ENCODE results near the gene URB1. TPM values are rescaled to one million over a fixed set of nuclear protein-coding genes. Genes with fewer than 3 reads are reported as not detected.
A peak's percentile ranks its signal among the peaks of the same experiment; 100 is the strongest.

URB1 gene
- total and polyA plus RNA-seq, 9 of the 15 experiments (the other 6 are each of a cell fraction or from before 2014, with no cell fraction given): 0.97 to 53.6 (median 21.5) TPM

DNA sequence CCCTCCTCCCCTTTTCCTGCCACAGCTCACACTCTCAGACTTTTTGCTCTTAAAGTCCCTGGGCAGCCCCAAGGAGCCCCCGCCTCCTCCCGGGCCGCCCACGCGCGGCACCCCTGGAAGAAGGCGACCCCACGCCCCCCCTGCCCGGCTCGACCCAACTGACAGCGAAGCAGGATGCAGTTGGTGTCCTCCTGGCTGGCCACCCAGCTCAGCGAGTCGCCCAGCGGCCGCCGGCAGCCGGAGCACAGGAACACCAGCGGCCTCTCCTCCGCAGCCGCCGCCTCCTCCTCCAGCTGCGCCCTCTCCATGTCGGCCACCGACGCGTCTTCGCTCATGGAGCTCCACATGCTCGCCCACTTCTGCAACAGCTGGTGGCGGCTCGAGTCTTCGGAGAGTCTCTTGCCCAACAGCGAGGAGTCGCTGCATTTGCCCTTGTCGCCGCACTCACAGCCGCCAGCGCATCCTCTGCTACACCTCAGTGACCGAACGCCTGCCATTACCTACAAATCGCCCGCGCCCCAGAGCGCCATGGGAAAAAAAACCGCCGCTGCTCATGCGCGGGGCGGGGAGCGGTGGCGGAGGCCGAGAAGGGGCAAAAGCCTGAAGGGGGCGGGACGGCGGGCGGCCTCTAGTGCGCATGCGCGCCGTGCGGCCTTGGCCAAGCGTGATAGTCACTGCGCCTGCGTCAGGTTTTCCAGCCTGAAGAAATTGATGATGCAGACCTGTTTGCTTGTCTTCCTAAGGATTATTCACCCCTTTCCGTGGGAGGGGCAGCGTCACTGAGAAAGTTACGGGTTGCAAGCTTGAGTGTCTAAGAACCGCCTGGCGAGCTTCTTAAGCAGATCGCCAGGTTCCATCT is 114.1 kb downstream of the URB1 start, which contains the start of gene MIS18A (continued):
- TF ChIP-seq ZFPM2 (CRISPR knock-in tag; IDR thresholded peaks at IDR 0.05) (no peak), SMARCB1 (IDR thresholded peaks at IDR 0.05; ENCODE audit: insufficient read length, low read depth) (no peak), SMARCC2 (IDR thresholded peaks at IDR 0.05; ENCODE audit: low read depth) (no peak), POLR2AphosphoS5 (IDR thresholded peaks at IDR 0.05; ENCODE audit: control insufficient read depth, insufficient read depth, low read depth, low read length) (peak; percentile 79; the same call in 1 of the 2 replicates), RBM22 (IDR thresholded peaks at IDR 0.05; ENCODE audit: low read depth, low read length, poor library complexity, severe bottlenecking) (no peak), ZNF584 (CRISPR knock-in tag; IDR thresholded peaks at IDR 0.05; ENCODE audit: low read depth) (no peak), NFXL1 (CRISPR knock-in tag; IDR thresholded peaks at IDR 0.05) (no peak), FOXK2 (conservative IDR thresholded peaks at IDR 0.05 in 1 of 2, IDR thresholded peaks at IDR 0.05 in 1 of 2; ENCODE audit: low read depth in 2 of 2) (peak in 1 of 2 experiments; percentile 64; a peak in 3 of 4 replicates), ZNF354B (CRISPR knock-in tag; IDR thresholded peaks at IDR 0.05) (no peak), BMI1 (IDR thresholded peaks at IDR 0.05; ENCODE audit: low read length) (no peak), RHOXF2B (CRISPR knock-in tag; conservative IDR thresholded peaks at IDR 0.05) (no peak), PCBP1 (IDR thresholded peaks at IDR 0.05; ENCODE audit: low read depth, low read length, poor library complexity, severe bottlenecking) (no peak), POLR2H (tag; IDR thresholded peaks at IDR 0.05; ENCODE audit: low read depth) (peak; percentile 15; the same call in 1 of the 2 replicates)
- TF ChIP-seq, protein P1, sequence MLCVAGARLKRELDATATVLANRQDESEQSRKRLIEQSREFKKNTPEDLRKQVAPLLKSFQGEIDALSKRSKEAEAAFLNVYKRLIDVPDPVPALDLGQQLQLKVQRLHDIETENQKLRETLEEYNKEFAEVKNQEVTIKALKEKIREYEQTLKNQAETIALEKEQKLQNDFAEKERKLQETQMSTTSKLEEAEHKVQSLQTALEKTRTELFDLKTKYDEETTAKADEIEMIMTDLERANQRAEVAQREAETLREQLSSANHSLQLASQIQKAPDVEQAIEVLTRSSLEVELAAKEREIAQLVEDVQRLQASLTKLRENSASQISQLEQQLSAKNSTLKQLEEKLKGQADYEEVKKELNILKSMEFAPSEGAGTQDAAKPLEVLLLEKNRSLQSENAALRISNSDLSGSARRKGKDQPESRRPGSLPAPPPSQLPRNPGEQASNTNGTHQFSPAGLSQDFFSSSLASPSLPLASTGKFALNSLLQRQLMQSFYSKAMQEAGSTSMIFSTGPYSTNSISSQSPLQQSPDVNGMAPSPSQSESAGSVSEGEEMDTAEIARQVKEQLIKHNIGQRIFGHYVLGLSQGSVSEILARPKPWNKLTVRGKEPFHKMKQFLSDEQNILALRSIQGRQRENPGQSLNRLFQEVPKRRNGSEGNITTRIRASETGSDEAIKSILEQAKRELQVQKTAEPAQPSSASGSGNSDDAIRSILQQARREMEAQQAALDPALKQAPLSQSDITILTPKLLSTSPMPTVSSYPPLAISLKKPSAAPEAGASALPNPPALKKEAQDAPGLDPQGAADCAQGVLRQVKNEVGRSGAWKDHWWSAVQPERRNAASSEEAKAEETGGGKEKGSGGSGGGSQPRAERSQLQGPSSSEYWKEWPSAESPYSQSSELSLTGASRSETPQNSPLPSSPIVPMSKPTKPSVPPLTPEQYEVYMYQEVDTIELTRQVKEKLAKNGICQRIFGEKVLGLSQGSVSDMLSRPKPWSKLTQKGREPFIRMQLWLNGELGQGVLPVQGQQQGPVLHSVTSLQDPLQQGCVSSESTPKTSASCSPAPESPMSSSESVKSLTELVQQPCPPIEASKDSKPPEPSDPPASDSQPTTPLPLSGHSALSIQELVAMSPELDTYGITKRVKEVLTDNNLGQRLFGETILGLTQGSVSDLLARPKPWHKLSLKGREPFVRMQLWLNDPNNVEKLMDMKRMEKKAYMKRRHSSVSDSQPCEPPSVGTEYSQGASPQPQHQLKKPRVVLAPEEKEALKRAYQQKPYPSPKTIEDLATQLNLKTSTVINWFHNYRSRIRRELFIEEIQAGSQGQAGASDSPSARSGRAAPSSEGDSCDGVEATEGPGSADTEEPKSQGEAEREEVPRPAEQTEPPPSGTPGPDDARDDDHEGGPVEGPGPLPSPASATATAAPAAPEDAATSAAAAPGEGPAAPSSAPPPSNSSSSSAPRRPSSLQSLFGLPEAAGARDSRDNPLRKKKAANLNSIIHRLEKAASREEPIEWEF (CRISPR knock-in tag; IDR thresholded peaks at IDR 0.05): no peak
- TF ChIP-seq, protein P2, sequence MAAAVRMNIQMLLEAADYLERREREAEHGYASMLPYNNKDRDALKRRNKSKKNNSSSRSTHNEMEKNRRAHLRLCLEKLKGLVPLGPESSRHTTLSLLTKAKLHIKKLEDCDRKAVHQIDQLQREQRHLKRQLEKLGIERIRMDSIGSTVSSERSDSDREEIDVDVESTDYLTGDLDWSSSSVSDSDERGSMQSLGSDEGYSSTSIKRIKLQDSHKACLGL (CRISPR knock-in tag; IDR thresholded peaks at IDR 0.05; ENCODE audit: borderline replicate concordance, poor library complexity, severe bottlenecking): peak; percentile 46
- TF ChIP-seq, protein P3, sequence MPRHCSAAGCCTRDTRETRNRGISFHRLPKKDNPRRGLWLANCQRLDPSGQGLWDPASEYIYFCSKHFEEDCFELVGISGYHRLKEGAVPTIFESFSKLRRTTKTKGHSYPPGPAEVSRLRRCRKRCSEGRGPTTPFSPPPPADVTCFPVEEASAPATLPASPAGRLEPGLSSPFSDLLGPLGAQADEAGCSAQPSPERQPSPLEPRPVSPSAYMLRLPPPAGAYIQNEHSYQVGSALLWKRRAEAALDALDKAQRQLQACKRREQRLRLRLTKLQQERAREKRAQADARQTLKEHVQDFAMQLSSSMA (CRISPR knock-in tag; IDR thresholded peaks at IDR 0.05): no peak
- TF ChIP-seq, protein P4, sequence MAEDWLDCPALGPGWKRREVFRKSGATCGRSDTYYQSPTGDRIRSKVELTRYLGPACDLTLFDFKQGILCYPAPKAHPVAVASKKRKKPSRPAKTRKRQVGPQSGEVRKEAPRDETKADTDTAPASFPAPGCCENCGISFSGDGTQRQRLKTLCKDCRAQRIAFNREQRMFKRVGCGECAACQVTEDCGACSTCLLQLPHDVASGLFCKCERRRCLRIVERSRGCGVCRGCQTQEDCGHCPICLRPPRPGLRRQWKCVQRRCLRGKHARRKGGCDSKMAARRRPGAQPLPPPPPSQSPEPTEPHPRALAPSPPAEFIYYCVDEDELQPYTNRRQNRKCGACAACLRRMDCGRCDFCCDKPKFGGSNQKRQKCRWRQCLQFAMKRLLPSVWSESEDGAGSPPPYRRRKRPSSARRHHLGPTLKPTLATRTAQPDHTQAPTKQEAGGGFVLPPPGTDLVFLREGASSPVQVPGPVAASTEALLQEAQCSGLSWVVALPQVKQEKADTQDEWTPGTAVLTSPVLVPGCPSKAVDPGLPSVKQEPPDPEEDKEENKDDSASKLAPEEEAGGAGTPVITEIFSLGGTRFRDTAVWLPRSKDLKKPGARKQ (CRISPR knock-in tag; IDR thresholded peaks at IDR 0.05): no peak
- TF ChIP-seq, protein P5, sequence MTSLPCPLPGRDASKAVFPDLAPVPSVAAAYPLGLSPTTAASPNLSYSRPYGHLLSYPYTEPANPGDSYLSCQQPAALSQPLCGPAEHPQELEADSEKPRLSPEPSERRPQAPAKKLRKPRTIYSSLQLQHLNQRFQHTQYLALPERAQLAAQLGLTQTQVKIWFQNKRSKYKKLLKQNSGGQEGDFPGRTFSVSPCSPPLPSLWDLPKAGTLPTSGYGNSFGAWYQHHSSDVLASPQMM (CRISPR knock-in tag; IDR thresholded peaks at IDR 0.05): no peak
